RCC 7860 (cell line): ENCODE results near the gene BTNL8.

Experiments used
- DNase-seq: peaks from one replicate; pipeline ENCODE4 v3.0.0-alpha.2; 2015; ENCODE audit warnings: low spot score
- FAIRE-seq: peaks from 2 replicates; lab custom pipeline; 2012; peaks lifted over from hg19 to GRCh38; lab: Jason Lieb, UNC

BTNL8 gene, protein sequence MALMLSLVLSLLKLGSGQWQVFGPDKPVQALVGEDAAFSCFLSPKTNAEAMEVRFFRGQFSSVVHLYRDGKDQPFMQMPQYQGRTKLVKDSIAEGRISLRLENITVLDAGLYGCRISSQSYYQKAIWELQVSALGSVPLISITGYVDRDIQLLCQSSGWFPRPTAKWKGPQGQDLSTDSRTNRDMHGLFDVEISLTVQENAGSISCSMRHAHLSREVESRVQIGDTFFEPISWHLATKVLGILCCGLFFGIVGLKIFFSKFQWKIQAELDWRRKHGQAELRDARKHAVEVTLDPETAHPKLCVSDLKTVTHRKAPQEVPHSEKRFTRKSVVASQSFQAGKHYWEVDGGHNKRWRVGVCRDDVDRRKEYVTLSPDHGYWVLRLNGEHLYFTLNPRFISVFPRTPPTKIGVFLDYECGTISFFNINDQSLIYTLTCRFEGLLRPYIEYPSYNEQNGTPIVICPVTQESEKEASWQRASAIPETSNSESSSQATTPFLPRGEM

DNA sequence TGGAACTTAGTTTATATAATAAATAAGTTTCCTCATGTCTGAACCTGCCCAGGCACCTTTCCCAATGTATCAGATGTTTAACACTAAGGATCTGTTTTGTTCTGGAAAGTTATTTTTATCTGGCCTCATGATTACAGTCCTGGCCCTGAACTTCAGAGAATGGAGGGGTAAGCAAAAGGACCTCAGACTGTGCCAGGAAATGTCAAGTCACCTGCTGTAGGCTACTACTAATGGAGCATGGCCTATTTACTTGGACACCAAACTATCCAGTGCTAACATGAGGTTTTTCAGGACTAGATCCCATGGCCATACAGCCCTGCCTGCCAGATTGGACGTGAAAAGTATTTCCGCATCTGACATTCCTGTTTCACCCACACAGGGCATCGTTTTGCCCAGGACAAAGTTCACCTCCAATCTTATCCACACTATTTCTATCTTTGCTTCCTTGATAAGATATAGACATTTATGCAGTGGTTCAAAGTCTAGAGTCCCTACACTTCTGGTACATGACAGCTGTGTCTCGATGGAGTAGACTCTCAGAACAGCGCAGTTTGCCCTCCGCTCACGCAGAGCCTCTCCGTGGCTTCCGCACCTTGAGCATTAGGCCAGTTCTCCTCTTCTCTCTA, at the start of gene BTNL8:
TSS of gene BTNL8 (plus strand) at position 539 of the 626 bp plus-strand sequence. CDS start 152 bp downstream, outside the sequence.
- DNase-seq (no peak), FAIRE-seq (no peak)

DNA sequence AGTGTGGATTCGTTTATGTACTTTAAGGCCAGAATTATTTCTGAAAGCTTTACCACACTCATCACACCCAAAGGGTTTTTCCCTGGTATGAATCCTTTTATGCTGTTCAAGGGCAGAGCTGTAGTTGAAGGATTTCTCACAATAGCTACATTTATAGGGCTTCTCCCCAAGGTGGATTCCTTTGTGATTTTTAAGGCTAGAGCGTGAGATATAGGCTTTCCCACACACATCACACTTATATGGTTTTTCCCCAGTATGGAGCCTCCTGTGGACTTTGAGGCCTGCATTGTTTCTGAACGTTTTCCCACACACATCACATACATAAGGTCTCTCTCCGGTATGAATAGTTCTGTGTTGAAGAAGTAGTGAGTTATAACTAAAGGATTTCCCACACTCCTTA, 49.1 kb upstream of the BTNL8 start:
- DNase-seq (no peak), FAIRE-seq (no peak)

DNA sequence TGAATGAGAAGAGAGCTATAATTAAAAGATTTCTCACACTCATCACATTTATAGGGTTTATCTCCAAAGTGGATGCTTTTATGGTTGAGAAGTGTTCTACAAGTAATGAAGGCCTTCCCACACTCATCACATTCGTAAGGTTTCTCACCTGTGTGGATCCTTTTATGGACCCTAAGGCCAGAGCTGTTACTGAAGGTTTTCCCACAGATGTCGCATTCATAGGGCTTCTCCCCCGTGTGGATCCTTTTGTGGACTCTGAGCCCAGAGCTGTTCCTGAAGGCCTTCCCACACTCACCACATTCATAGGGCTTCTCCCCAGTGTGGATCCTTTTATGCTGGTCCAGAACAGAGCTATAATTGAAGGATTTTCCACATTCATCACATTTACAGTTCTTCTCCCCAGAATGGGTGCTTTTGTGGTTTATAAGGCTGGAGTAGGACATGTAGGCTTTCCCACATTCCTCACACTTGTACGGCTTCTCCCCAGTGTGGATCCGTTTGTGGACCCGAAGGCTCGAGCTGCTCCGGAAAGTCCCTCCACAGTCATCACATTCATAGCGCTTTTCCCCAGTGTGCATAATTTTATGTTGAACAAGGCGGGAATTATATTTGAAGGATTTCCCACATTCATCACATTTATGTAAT, 48.4 kb upstream of the BTNL8 start:
- FAIRE-seq (no peak), DNase-seq (no peak)

DNA sequence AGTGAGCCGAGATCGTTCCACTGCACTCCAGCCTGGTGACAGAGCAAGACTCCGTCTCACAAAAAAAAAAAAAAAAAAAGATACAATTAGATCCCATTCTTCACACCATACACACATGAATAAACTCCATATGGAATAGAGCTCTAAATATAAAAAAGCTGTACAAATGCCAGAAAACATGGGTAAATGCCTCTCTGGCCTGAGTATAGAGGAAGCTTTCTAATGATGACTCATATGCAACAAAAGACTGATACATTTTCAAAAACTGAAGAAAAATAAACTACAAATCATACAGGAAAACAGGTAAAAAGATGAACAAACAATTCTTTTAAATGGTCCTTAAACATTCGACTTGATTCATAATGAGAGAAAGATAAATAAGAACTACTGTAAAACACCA, 46.5 kb upstream of the BTNL8 start:
- DNase-seq, result no peak
- FAIRE-seq, result no peak

DNA sequence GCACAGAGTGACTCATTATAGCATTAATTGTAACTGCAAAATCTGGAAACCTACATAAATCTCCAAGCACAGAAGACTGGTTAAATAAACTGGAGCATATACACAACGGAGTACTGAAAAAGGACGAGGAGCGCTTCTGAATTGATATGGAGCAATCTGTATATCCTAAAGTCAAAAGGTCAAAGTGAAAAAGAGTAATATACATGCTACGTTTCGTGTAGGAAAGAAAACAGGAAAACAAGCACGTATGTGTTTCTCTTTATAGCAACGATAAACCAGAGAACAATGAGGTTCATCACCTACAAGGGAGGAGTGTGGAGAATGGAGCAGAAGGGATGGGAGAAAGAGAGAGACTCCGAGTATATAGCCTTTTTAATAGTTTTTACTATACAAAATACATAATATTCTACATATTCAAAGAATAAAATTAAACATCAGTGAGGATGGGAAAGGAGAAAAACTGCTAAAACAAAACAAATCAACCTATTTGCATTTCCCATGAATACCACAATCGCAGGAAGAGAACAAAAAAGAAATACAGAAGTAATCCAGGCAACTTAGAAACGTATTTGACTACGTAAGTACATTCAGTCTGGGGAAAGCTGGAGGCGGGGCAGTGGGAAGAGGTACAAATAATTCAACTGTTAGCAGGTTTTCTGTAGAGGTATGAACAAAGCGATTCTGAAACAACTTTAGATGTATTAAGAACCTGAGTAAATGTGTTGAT, 45.7 kb upstream of the BTNL8 start:
- FAIRE-seq, result no peak

DNA sequence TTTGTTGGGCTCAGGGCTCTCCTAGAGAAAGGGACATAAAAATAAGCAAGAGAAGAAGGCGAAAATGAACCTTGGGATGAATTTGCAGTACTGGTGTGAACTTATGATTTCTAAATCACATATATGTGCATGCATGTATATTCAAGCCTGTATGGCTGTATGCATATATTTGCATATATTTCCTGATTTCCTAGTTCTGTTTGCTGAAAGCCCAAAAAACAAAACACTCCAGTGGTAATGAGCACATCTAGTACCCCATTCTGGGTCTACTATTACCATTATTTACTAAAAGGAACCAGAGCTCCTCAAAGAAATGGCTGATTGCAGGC, 45.1 kb upstream of the BTNL8 start:
- FAIRE-seq, result no peak

More for the DNA sequence above, 45.7 kb upstream of the BTNL8 start:
- DNase-seq, result no peak

DNA sequence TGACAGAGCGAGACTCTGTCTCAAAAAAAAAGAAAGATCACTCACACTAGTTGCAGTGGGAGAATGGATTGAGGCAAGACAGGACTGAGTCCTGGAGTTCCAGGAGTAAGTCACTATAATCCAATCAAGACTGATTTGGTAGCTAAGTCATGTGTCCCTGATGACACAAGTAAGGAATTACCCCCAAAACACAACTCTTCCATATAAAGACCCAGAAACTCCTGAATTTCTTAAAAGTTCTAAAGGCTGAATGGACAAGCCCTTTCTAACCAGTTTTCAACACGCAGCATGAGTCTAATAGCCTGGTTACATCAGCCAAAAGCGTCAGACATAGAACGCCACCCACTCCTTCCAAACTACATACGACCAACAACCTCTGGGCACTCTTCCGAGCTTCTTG, 40.4 kb upstream of the BTNL8 start:
- DNase-seq (no peak), FAIRE-seq (no peak)

More for the DNA sequence above, 45.1 kb upstream of the BTNL8 start:
- DNase-seq, result no peak

DNA sequence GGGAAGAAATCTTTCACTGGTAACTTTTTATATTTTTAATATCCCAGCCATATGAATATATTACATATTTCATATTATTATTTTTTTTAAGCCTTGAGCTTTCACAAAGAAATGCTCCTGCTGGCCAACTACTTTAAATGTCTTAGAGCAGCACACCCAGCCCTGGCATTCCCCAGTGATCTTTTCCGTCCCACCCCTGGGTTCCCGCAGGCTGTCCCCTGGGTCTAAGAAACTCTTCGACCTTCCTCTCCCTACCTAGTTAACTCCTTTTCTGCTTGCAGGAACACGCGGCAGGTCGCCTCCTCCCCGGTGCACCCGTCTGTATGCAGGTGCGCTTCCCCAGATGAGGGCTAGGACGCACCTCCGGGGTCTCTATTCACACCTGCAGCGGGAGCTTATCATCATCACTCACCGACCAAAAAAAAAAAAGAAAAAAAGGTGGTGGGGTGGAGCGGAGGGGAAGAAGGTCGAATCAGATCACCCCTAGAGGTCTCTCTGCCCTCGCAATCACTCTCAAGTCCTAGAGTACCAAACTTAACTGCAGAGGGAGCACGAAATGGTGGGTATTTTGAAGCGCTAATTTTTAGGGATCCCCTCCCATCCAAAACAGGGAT, 38.6 kb upstream of the BTNL8 start:
- DNase-seq, result peak; percentile 53
- FAIRE-seq, result no peak

DNA sequence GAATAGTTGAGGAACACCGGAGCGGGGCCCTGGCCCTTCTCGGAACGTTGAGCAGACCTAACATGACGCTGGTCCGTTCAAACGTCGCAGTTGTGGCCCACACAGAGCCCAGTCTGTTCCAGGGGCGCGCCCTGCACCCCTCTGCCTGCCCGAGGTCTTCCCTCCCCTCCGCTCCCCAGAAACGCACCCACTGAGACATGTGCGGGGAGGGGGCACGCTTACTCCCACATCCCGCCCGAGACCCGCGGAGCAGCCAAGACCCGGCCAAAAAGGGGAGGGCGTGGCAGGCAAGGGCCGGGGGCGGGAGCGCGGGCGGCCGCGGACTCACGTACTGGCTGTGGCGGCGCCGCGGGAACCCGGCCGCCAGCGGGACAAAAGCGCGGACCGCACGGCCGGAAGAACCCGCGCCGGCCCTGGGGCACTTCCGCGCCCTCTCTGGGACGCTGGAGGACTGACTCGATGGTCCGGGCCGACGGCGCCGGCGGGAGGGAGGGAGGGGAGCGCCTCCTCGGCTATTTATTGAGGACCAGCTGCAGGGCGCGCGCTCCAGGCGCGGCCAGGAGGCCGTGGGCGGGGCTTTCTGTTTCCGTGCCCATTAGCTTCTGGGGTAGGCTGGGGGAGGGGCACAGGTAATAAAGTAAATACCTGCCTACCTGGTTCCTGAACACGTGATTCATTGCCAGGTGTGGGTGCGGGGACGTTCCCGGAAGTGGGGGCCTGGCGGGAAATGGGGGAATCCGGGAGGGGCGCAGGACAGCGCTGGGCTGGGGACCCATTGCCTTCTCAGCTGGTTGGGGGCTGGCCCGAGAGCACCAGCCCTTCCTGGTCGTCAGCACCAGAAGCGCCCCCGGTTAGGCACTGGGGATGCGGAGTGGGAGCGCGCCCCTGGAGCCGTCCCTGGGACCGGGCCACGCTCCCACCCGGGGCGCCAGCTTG, 37.8 kb upstream of the BTNL8 start, which contains the start of gene ZFP62:
TSS of gene ZFP62 (minus strand) at position 390 of the 936 bp plus-strand sequence. CDS start at position 333, 57 bp downstream.
- DNase-seq (peak; percentile 71), FAIRE-seq (no peak)

DNA sequence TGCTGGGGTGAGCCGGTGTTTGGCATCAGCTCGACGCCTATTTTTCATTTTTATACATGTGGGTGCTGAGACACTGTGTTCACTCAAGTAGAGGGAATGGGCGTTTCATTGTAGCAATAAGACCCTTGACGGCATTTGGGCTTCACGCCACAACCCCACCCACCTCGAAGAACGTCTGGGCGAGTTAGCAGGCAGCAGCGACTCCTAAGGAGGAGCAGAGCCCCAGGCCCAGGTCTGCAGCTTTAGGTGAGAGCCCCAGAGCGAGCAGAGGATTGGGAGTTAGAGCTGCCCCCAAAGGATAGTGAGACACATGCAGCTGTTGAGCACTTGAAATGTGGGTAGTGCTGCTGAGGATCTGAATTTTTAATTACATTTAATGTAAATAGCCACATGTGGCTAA, 36.3 kb upstream of the BTNL8 start:
- no peak for DNase-seq
- FAIRE-seq, result no peak

DNA sequence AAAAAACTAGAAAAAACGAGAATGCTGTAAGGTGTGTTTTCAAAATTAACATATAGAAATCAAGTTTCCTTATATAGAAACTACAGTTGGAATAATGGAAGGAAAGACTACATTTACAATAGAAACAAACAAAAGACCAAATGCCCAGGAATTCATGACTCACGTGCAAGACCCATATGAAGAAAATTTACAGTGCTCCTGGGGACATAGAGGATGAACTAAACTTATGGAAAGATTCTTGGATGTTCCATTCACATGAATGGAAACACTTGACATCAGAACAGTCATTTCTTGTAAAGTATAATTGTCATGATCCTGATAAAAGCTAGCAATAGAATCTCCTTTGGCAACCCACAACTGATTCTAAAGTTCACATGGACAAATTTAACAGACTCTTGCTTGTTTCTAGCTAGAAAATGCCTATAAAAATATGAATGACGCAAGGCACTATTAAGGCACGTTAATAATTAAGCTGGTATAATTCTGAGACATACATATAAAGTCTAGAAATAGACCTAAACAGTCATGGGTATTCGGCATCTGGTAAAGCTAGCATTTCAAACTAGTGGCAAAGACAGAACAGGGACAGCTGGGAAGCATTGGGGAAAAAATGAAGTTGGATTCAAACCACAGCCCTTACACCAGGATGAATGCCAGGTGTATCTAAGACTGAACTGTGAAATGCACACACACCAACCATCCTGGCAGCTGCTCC, 32.8 kb upstream of the BTNL8 start:
- FAIRE-seq (no peak), DNase-seq (no peak)

DNA sequence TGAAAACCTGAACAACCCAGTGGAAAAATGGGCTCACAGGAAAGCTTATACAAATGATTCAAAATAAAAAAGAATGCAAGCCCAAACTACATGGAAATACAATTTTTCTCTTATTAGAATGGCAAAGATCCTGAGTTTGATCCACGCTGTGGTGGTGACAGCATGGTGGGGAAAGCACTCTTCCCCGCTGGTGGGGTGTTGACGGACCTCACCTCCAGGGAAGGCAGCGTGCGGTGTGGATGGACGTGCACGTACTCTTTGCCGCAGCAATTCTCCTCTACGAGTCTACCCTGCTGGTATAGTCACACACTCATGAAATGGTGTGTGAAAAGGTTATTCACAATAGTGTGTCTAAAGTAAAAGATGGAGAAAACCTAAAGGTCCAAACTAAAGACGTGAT, 32.0 kb upstream of the BTNL8 start:
- FAIRE-seq (no peak), DNase-seq (no peak)

DNA sequence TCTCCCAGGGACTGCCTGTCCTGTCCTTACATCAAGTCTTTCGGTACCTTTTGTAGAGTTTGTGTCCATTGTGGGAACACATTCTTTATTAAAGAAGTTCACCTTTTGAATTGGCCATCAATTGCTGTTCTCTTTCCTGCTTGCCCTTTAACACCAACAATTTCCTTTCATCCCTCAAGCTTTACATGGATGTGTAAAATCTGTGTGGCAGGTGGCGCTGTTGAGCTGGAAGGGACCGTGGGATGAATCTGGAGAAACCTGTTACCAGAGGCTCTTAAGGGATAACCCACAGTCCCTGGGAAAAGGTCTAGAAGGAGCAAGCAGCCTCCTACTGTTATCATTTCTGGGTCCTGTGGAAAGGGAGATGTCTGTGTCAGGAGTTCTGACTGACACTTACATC, 30.0 kb upstream of the BTNL8 start:
- FAIRE-seq (peak; percentile 42), DNase-seq (peak; percentile 37)

DNA sequence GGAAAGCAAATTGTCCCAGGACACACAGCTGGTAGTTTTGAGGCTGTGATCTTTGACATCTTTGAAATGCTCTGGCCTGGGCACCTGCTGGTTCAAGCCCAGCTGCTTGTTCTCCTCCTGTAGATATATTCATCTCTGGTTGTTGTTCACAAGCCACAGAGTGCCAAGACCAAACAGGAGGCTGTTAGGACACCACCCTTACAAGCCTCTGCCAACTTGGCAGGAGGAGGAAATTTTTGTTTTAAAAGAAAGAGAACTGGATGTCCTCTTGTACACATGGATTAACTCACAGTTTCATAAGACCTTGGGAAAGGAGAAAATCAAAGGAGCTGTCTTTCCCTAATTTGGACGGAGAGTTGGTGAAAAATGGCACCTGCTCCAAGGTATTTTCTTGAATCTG, 29.4 kb upstream of the BTNL8 start:
- DNase-seq (no peak), FAIRE-seq (no peak)

DNA sequence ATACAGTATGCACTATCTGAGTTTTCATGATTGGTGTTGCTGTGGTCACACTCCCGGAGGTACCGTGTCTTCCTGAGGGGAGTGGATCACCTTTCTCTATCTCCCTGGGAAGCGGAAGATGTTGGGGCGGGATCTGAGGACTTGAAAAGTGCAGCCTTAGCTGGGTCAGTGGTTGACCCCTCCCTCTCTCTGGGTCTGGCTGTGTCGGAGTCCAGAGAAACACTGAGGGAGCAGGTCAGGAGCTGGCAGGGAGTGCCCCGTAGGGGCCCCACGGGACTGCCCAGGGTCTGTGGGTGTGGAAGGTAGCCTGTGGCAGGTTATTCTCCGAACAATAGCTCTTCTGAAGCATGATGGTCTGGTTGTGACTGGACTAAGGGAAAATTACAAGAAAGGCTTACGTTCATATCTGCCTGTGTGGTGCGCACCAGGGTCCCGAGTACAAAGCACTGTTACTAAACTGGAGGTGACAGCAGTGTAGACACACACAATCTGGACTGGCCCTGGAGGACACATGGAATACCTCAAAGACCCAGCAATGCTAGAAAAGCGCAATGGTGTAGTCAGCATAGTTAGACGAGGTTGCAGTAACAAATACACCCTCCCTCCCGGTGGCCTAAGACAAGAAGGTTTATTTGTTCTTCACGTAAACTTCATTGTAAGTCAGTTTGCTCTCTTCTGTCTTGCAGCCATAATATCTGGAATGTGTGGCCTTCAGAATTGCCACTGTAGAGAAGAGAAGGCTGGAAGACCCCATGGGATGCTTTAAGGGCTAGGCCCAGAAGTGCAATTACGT, 28.5 kb upstream of the BTNL8 start:
- DNase-seq, result no peak

DNA sequence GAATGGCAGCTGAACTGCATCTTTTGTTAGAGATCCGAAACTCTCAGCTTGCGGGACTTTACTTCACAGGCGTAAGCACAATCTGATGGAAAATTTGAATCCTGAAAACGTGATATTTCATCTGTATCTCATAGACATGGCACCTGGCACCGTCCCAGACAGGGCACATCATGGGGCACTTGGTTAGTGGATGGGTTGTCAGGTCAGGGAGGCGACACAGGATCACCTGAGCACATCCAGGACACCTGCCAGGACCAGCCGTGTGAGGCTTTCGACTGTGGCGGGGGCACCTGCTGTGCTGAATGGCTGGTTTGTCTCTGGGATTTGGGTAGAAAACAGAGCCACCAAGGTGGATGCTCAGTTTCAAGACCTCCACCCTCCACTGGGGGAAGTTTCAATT, 26.5 kb upstream of the BTNL8 start:
- DNase-seq, result no peak

More for the DNA sequence above, 28.5 kb upstream of the BTNL8 start:
- no peak for FAIRE-seq

DNA sequence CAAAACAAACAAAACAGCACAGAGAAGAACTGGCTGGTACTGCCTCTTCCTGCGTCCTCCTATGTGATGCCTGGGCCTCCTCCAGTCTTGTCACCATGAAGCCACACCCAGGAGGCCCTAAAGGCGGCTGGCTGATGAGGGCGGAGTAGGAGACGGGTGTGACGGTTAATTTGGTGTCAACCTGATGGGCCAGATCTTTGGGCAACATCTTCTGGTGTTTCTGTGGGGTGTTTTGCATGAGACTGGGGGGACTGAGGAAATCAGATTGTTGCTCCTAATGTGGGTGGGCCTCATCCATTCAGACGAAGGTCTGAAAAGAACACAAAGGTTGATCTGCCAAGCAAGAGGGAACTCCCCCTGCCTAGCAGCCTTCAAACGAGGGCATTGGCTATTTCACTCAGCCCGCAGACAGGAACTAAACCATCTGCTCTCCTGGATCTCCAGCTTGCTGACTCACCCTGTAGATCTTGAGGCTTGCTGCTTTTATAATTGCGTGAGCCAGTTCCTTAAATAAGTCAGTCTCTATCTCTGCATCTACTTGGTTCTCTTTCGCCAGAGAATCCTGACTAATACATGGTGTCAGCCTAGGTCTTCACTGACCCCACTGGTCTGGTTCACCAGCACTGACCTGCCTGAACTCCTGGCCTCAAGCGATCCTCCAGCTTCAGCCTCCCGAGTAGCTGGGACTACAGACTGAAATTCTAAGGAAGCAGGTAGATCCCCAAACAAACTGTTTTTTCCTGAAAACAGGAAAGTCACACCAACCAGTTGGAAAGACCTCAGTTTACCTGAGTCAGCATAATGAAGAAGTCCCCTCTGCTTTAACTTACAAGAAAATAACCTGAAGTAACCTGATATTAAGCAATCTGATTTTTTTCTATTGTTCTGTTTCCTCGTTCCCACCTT, 25.1 kb upstream of the BTNL8 start:
- FAIRE-seq (no peak), DNase-seq (peak; percentile 33)

More for the DNA sequence above, 26.5 kb upstream of the BTNL8 start:
- FAIRE-seq, result no peak
